Measurements from ENCODE around the gene C5orf46.

Gene C5orf46

DNA sequence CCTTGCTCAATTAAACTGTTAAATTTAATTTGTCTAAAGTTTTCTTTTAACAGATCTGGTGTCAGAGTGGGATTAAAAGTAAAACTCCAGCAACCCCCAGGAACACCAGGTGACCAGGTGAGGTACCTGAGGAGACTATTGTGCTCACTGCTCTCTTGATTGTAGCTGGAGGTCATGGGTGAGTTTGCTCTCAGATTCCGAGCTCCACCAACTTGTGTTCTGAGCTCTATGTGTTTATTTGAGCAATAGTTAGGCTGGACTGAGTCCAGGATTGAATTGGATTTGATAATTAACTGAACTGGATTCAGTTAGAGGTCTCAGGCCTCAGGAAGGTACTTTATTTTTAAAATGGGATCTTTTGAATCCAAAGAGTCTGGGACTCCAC lies 45.7 kb downstream of the C5orf46 start:
- Histone ChIP-seq H3K27me3 (ENCODE audit: low read depth, low read length) (no peaks in the 10 kb centered on the region), H3K4me1 (ENCODE audit: low read length) (no peaks in the 10 kb centered on the region), H3K9ac (ENCODE audit: low read length) (no peak overlapping the region), H3K9me3 (ENCODE audit: insufficient read depth, low read length) (no peaks in the 10 kb centered on the region), H4K20me1 (ENCODE audit: insufficient read depth, low read length) (no peaks in the 10 kb centered on the region), H3K27ac (ENCODE audit: low read length) (no peak overlapping the region), H3K79me2 (ENCODE audit: low read length) (no peaks in the 10 kb centered on the region), H3K4me3 (ENCODE audit: low read length) (no peak overlapping the region), H2AFZ (ENCODE audit: low read depth, low read length) (no peak overlapping the region), H3K4me2 (ENCODE audit: low read length) (no peak overlapping the region), H3K36me3 (replicated peaks; ENCODE audit: low read depth, low read length) (no peaks in the 10 kb centered on the region)
- TF ChIP-seq, protein P1, sequence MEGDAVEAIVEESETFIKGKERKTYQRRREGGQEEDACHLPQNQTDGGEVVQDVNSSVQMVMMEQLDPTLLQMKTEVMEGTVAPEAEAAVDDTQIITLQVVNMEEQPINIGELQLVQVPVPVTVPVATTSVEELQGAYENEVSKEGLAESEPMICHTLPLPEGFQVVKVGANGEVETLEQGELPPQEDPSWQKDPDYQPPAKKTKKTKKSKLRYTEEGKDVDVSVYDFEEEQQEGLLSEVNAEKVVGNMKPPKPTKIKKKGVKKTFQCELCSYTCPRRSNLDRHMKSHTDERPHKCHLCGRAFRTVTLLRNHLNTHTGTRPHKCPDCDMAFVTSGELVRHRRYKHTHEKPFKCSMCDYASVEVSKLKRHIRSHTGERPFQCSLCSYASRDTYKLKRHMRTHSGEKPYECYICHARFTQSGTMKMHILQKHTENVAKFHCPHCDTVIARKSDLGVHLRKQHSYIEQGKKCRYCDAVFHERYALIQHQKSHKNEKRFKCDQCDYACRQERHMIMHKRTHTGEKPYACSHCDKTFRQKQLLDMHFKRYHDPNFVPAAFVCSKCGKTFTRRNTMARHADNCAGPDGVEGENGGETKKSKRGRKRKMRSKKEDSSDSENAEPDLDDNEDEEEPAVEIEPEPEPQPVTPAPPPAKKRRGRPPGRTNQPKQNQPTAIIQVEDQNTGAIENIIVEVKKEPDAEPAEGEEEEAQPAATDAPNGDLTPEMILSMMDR (IDR thresholded peaks at IDR 0.05; ENCODE audit: low read depth, low read length), result no peak
- TF ChIP-seq EZH2phosphoT487 (IDR thresholded peaks at IDR 0.05; ENCODE audit: low read depth), result no peak

DNA sequence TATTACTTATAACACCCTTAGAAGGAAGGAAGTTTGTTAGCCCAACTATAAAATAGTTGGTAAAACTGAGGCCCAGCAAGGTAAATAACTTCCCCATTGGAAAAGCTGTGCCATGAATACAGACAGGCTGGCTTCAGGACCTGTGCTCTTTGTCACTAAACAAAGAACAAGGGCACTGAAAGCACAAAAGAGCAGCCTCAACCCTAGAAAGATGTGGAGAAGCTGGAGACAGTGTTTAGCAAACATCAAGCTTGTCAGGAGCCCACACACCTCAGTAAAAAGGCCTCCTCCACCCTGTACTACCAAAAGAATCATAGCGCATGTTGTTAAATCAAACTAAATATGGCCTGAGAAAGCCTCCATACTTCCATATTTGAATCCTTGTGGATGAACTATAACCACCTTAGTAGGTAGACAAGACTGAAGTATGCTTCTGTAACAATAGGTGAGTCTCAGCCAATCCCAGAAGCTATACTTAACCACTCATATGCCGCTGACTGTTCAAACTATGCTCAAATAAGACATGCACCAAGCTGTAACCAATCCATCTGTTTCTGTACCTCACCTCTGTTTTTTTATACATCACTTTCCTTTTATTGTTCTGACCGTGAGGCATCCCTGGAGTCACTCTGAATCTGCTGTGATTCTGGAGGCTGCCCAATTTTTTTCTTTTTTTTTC lies 46.2 kb downstream of the C5orf46 start:
- Histone ChIP-seq H4K20me1 (ENCODE audit: insufficient read depth, low read length) (no peaks in the 10 kb centered on the region), H3K9me3 (ENCODE audit: insufficient read depth, low read length) (no peaks in the 10 kb centered on the region), H3K4me1 (ENCODE audit: low read length) (no peaks in the 10 kb centered on the region), H3K27ac (ENCODE audit: low read length) (no peak overlapping the region), H3K79me2 (ENCODE audit: low read length) (no peaks in the 10 kb centered on the region), H3K9ac (ENCODE audit: low read length) (no peak overlapping the region), H3K4me3 (ENCODE audit: low read length) (no peak overlapping the region), H2AFZ (ENCODE audit: low read depth, low read length) (no peak overlapping the region), H3K27me3 (ENCODE audit: low read depth, low read length) (no peaks in the 10 kb centered on the region), H3K36me3 (replicated peaks; ENCODE audit: low read depth, low read length) (no peaks in the 10 kb centered on the region), H3K4me2 (ENCODE audit: low read length) (no peak overlapping the region)
- no peak for TF ChIP-seq EZH2phosphoT487 (IDR thresholded peaks at IDR 0.05; ENCODE audit: low read depth)

DNA sequence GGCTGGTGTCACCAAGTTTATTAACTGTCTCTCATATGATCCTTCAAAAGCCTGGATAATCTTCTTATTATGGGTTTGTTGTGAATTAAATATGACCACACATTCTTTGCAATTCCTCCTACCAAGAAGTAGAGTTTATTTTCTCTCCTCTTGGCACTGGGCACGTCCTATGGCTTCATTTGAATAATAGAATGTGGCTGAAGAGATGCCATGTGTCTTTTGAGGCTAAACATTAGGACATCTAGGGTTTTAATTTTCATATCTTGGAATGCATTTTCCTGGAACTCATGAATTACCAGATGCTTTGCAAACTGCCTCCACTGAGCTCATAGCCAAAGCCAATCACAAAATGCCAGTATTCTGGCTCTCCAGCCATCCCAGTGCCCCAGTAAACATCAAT lies 47.8 kb downstream of the C5orf46 start:
- H3K4me1 ChIP-seq (ENCODE audit: low read length), result no peaks in the 10 kb centered on the region
- H3K9ac ChIP-seq (ENCODE audit: low read length), result no peak overlapping the region
- no peaks in the 10 kb centered on the region for H3K79me2 ChIP-seq (ENCODE audit: low read length)
- H3K4me2 ChIP-seq (ENCODE audit: low read length), result no peak overlapping the region
- H3K27ac ChIP-seq (ENCODE audit: low read length), result no peak overlapping the region
- H3K27me3 ChIP-seq (ENCODE audit: low read depth, low read length), result no peaks in the 10 kb centered on the region; the same call in 1 of the 2 replicates
- H3K4me3 ChIP-seq (ENCODE audit: low read length), result no peak overlapping the region
- no peak overlapping the region for H2AFZ ChIP-seq (ENCODE audit: low read depth, low read length)
- TF ChIP-seq, protein P1 (IDR thresholded peaks at IDR 0.05; ENCODE audit: low read depth, low read length), result no peak
- TF ChIP-seq EZH2phosphoT487 (IDR thresholded peaks at IDR 0.05; ENCODE audit: low read depth), result no peak
- no peaks in the 10 kb centered on the region for H4K20me1 ChIP-seq (ENCODE audit: insufficient read depth, low read length)
- no peaks in the 10 kb centered on the region for H3K36me3 ChIP-seq (replicated peaks; ENCODE audit: low read depth, low read length)
- no peaks in the 10 kb centered on the region for H3K9me3 ChIP-seq (ENCODE audit: insufficient read depth, low read length)

DNA sequence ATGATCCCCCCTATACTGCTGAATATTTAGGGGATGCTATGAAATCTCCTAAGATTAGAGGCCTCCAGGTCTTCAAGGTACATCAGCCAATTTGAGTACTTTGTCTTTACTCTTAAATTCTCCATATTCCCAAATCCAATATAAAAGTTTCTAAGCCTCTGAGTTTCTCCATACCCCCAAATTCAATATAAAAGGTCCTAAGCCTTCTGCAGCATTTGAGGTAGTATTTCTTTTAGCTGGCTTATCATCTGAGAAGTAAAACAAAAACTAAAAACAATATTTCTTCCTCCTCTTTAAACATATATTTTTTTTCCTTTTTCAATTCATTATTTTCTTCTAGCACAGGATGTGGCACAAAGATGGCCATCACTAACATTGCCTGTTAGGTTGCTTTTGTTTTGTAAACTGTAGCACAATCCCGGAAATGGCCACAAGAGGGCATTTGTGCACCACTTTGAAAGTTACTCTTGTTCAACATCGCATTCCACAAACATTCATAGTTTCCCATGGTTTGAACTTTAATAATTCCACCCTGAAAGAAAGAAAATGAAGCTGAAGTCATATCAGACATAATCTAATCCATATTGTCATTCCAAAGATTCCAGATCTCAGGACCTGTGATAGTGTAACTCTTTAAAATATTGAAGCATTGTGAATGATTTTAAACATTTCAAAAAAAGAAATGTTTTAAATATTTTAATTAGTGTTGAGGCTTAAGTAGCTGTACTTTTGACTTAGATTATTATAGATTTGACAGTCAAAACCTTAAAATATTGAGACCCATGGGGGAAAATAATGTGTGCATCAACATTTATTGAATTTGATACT lies 48.8 kb downstream of the C5orf46 start:
- H3K4me2 ChIP-seq (ENCODE audit: low read length), result no peak overlapping the region
- no peaks in the 10 kb centered on the region for H3K4me1 ChIP-seq (ENCODE audit: low read length)
- no peak overlapping the region for H3K27ac ChIP-seq (ENCODE audit: low read length)
- no peaks in the 10 kb centered on the region for H3K36me3 ChIP-seq (replicated peaks; ENCODE audit: low read depth, low read length)
- TF ChIP-seq, protein P1 (IDR thresholded peaks at IDR 0.05; ENCODE audit: low read depth, low read length), result peak; percentile 71
- no peak for TF ChIP-seq EZH2phosphoT487 (IDR thresholded peaks at IDR 0.05; ENCODE audit: low read depth)
- no peak overlapping the region for H2AFZ ChIP-seq (ENCODE audit: low read depth, low read length)
- no peaks in the 10 kb centered on the region for H4K20me1 ChIP-seq (ENCODE audit: insufficient read depth, low read length)
- H3K9ac ChIP-seq (ENCODE audit: low read length), result no peak overlapping the region
- H3K9me3 ChIP-seq (ENCODE audit: insufficient read depth, low read length), result no peaks in the 10 kb centered on the region
- H3K4me3 ChIP-seq (ENCODE audit: low read length), result no peak overlapping the region
- H3K27me3 ChIP-seq (ENCODE audit: low read depth, low read length), result no peaks in the 10 kb centered on the region; the same call in 1 of the 2 replicates
- no peaks in the 10 kb centered on the region for H3K79me2 ChIP-seq (ENCODE audit: low read length)

All from OCI-LY3 (cell line).